Hematopoietic multipotent progenitor cell treated with erythropoietin and hydrocortisone succinate and interleukin-3 and kit ligand, for 15 days (in vitro differentiated cells): ENCODE measurements around the gene DAZAP1.

Source experiments
- DNase-seq: peaks from one replicate; pipeline ENCODE4 v3.0.0-alpha.2; 2015; ENCODE audit warnings: low spot score

DAZAP1 gene

GRCh38 chr19:1445185-1445931 is 38.0 kb downstream of the DAZAP1 start:
- DNase-seq = peak; percentile 75

GRCh38 chr19:1445932-1446712 is 38.7 kb downstream of the DAZAP1 start:
- DNase-seq = no peak

DNA sequence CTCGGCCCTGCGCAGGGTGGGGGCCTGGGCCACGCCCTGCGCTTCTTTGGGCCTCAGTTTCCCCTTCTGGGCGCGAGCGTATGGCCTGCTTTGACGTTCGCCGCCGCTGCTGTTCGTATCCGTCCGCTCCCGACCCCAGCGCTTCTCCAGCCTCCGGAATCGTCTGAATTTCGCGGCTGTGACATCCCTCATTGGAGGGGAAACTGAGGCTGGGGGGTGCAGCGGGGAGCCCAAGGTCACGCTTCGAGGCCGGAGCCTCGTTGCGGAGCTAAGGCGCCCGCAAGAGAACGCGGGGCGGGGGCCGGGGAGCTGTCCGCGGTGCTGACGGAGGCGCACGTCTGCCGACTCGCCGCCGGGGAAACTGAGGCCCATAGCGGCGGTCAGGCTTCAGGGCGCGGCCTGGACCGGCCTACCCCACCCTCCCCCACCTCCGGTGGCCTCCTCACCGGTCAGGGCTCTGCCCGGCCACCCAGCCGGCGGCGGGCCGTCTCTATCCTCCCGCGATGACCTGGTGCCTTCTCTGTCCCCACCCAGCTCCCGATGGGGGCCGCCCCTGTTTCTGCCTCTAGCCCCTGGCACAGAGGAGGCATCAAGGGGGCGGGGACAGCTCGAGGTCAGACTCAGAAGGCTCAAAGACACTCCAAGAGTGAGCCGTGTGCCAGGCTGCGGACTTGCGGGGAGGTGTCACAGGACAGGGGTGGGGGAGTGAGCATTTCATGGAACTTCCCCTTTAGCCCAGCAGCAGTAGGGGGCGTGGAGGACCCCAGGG is 39.5 kb downstream of the DAZAP1 start:
- DNase-seq = no peak

DNA sequence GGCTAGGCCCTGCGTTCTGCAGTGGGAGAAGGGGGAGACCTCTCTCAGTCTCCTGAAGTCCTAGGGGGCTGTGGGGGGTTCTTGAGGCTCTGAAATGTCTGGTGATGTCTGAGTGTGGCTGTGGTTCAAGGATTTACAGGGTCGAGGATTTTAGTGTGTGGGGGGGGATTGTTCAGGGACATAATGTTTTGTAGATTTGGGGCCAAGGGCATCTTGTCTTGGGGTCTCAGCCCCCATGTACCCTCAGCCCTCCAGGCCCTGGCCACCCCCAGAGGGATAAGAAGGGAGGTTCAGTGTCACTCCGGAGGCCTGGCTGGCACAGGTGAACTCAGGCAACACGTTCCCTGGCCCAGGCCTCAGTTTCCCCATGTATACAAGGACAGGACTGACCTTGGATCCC is 40.1 kb downstream of the DAZAP1 start:
- no peak for DNase-seq

DNA sequence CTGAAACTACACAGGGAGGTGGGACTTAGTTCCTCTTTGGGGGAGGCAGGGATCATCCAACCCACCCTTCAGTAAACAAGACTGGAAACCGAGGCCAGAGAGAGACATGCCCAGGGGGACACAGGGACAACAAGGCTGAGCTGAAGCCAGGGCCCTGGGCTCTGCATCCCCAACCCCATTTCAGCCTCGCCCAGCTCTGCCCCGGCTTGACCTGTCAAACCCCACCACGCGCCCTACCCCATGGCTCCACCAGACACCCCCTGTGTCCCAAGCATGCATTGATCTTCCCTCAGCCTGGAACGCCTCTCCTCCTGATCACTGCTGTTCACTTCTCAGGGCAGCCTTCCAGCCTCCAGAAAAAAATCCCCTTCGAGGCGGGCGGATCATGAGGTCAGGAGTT is 40.6 kb downstream of the DAZAP1 start:
- no peak for DNase-seq

- no peak for DNase-seq
Observed at GRCh38 chr19:1449467-1450442, 42.4 kb downstream of the DAZAP1 start, which contains the start of gene APC2. Gene APC2, plus strand, starts transcription at chr19:1450121. Its CDS starts 2,881 bp downstream, at chr19:1453002.

GRCh38 chr19:1450735-1451731 is 43.6 kb downstream of the DAZAP1 start:
- DNase-seq = no peak

DNA sequence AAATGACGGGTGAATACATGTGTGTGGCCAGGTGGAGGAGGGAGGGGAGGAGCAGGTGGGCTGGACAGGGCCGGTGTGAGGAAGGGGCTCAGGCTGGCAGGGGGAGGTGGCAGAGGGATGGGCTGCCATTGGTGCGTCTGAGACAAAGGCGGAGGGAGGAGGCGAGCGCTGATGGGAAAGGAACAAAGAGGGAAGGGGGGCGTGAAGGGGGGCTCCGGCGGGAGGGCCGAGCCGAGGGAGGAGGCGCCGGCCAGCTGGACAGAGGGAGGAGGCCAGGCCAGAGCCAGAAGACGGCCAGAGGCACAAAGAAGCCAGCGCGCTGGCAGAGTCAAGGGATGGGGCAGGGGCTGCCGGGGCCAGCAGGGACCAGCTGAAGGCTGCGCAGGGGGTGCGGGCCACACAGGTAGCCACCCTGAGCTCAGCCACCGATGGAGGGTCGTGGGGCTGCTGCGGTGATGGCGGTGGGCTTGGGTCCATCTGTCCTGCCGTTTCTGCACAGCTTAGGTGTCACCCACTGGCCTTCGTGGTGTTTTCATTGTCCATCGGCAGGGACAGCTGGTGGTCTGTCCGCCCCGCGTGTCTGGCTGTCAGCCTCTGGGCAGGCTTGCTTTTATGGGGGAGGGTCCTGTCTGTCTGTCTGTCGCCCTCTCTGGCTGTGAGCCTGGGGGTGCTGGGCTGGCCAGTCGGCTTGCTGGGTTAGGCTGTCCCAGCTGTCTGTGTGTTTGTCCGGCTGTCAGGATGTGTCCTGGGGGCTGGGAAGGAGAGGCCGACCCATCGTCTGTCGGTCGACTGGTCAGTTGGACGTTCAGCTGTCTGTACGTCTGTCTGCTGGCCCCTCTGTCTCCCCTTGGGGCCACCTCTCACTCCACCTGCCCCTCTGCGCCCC is 44.8 kb downstream of the DAZAP1 start:
- DNase-seq = no peak

DNA sequence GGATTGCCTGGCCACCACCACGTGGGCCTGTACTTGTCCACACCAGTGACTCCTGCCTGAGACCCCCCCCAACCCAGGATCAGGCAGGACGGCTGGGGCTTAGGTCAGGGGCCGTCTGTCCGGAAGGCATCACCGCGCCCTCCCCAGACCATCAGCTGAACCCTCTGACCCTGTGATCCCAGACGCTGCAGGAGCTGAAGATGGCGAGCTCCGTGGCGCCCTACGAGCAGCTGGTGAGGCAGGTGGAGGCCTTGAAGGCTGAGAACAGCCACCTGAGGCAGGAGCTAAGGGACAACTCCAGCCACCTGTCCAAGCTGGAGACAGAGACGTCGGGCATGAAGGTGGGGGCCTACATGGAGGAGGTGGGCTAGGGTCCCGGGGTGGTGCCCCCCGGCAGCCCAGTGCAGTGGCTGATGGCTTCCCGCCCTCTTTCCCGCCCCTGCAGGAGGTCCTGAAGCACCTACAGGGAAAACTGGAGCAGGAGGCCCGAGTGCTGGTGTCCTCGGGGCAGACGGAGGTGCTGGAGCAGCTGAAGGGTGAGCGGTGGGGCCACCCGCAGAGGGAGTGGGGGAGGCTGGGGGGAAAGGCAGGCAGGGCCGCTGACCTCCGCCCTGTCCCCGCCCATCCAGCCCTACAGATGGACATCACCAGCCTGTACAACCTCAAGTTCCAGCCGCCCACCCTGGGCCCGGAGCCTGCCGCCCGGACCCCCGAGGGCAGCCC is 45.6 kb downstream of the DAZAP1 start:
- DNase-seq = no peak

GRCh38 chr19:1453525-1454364 is 46.4 kb downstream of the DAZAP1 start:
- no peak for DNase-seq

- peak; percentile 39 for DNase-seq
Observed at GRCh38 chr19:1455002-1455335, 47.6 kb downstream of the DAZAP1 start.

DNA sequence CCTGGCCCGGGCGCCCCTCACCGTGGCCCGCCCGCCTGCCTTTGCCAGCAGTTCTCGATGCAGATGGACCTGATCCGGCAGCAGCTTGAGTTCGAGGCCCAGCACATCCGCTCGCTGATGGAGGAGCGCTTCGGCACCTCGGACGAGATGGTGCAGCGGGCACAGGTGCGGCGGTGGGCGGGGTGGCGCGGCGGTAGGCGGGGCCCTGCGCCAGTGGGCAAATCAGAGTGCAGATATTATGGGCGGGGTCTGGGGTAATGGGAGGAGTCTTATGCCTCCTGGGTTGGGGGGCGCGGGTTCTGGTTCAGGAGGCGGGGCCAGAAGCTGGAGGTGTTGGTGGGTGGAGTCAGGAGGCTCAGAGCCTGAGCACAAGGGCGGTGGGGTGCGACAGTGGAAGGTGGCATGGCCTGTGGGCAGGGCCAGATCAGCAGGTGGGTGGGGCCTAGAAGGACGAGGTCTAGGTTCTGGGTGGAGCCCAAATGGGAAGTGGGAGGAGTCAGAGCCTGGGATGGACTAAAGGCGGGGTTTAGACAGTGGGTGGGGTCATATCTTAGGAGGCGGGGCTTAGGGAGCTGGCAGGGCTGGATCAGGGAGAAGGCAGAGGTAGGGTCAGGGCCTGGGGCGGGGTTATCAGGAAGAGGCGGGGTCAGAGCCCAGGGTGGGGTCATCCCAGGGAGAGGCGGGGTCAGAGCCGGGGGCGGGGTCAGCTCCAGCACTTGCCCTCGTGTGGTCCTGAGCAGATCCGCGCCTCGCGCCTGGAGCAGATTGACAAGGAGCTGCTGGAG is 48.1 kb downstream of the DAZAP1 start:
- DNase-seq = peak; percentile 86

DNA sequence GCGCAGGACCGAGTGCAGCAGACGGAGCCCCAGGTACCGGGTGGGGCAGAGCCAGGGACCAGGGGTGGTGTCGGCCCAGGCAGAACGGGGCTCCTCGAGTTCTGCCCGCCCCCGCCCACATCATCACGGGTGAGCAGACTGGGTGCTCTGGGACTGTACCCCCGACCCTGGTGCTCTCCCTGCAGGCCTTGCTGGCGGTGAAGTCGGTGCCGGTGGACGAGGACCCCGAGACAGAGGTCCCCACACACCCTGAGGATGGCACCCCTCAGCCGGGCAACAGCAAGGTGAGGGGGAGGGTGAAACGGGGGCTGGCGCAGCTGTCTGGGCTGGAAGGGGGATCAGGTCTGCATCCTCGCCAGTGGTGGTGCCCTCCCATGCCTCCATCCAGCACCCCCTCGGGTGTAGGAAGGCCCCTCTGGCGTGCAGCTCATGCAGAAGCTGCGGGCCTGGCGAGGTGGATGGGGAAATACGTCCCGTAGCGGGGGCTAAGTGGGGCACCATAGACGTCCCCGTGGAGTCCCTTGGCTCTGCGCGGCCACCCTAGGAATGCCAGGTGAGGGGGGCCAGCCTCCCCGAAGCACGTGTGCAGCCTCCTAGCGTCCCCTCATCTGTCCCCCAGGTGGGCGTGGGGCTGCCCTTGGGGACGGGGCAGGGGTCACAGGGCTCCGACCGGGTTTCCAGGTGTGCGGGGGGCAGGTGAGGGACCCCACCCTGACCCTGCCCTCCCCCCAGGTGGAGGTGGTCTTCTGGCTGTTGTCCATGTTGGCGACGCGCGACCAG is 48.9 kb downstream of the DAZAP1 start:
- DNase-seq = no peak

- DNase-seq = no peak
Observed at GRCh38 chr19:1457031-1457739, 49.8 kb downstream of the DAZAP1 start.

- DNase-seq = no peak
Observed at GRCh38 chr19:1457892-1458291, 50.5 kb downstream of the DAZAP1 start.
